Germinal center (tissue), 1 donor: ENCODE measurements around the gene OR2T12.
"Not testable (repeated sequence)": the region's sequence is repeated elsewhere in the genome, so short reads cannot be mapped to it uniquely, and the experiment has no call there.

Experiments
- DNase-seq: peaks from one replicate; pipeline ENCODE4 v3.0.0; 2012; ENCODE audit warnings: mixed read lengths, low spot score

OR2T12 gene, protein sequence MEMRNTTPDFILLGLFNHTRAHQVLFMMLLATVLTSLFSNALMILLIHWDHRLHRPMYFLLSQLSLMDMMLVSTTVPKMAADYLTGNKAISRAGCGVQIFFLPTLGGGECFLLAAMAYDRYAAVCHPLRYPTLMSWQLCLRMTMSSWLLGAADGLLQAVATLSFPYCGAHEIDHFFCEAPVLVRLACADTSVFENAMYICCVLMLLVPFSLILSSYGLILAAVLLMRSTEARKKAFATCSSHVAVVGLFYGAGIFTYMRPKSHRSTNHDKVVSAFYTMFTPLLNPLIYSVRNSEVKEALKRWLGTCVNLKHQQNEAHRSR

GRCh38 chr1:248303324-248303723 lies at the start of gene OR2T12:
Gene OR2T12 (minus strand): TSS chr1:248303424. CDS start chr1:248295578, 7,846 bp downstream.
- DNase-seq = no peak

- no peak for DNase-seq
These were observed 45.3 kb upstream of the OR2T12 start, which contains the start of gene OR14C36 for GRCh38 chr1:248348475-248348874. Gene OR14C36 (plus strand): TSS chr1:248348775. CDS start chr1:248348775, 0 bp downstream.

- DNase-seq = no peak
These were observed 40.2 kb upstream of the OR2T12 start for GRCh38 chr1:248343451-248343850.

DNA sequence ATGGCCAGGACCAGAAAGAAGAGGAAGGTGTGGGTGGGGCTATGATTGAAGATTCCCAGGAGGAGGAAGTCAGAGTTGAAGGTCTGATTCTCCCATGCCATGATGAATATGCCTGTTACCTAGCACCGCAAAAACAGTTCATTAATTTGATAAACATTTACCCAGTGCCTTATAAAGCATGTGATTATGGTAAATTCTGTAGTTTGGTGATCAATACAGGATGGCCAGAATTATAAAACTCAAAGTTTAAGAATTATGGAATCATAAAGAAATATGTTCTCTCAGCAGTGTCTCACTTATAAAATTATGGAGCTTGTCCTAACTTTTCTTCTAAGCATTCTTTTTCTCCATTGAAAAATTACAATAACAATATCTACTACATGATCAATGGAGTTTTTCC lies 21.2 kb upstream of the OR2T12 start, which contains the start of gene OR2M7:
OR2M7 (minus strand) TSS at position 101 of the 400 bp plus-strand sequence; CDS start at position 101, 0 bp downstream.
- no peak for DNase-seq

GRCh38 chr1:248316796-248317195 lies 13.6 kb upstream of the OR2T12 start:
- DNase-seq = no peak

- not testable (repeated sequence) for DNase-seq
These were observed 3.5 kb upstream of the OR2T12 start for GRCh38 chr1:248306740-248307139.

DNA sequence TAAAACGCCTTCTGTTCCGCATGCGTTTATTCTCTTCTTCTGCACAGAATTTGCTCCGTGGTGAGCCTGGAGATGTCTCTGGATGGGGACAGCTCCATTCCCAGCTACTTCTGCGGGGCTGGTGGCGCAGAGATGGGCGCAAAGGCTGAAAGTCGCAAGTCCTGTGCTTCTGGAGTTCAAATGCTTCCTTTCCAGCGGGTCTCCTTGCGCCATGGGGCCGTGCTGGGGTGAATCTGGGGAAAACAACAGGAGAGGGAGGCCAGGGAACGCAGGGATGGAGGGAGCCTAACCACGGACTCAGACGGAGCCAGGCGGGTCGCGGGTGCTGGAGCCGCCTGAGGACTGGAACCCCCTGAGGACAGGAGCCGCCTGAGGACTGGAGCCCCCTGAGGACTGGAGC lies 2.9 kb upstream of the OR2T12 start:
- no peak for DNase-seq

DNA sequence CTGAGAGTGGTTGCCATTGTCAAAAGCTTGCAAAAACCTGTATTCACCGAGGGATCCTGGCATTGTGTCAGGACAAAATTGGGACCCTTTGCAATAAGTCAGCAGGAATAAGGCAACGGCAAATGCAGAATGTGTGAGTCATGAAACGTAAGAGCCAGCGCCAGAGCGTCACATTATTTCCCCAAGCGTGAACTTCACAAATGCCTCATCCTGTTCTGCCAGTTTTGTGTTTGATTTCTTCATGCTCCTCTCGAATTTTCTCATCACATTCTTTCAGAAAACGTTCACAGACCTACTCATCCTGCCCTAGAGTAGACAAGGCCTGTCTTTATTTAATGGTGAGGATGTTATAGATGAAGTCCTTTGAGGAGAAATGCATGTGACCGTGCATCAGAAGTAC lies 2.4 kb upstream of the OR2T12 start:
- DNase-seq = not testable (repeated sequence)

DNA sequence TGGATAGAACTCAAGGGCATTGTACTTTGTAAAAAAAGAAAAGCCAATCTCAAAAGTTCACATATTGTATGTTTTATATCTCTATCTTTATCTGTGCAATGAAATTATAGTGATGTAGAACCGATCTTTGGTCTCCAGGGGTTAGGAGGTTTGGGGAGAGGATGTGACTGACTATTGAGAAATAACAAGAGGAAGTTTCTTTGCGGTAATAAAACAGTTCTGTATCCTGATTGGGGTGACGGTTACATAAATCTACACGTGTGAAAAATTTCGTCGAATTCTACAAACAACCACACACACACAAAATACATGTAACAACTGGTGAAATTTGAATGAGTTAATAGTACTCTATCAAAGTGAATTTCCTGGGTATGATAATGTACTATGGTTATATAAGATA lies 14.8 kb downstream of the OR2T12 start:
- DNase-seq = no peak

DNA sequence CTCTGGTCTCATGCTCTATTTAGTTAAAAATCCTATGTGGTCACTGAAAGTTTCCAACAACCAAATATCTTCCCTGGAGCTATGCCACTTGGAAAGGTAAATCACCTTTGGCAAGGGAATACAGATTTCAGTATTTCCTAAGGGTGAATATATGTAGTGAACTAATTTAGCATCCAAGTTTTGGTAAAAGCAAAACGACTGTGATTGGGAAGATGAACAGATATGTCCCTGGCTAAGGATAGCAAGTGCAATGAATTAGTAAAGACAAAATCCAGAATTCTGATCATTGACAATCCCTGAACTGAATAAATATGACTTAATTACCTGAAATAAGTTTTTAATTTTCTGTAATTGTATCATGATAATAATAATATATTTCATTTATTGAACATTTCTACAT lies 25.3 kb downstream of the OR2T12 start, which contains the start of gene OR2T33:
OR2T33 (minus strand) TSS at position 101 of the 400 bp plus-strand sequence. CDS start 4,162 bp downstream, outside the sequence.
- DNase-seq = no peak

DNA sequence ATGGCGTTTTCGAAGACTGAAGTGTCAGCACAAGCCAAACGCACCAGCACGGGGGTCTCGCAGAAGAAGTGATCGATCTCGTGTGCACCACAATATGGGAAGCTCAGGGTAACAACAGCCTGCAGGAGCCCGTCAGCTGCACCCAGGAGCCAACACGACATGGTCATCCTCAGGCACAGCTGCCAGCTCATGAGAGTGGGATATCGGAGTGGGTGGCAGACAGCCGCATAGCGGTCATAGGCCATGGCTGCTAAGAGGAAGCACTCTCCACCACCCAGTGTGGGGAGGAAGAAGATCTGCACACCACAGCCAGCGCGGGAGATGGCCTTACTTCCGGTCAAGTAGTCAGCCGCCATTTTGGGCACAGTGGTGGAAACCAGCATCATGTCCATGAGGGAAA lies 30.0 kb downstream of the OR2T12 start:
- not testable (repeated sequence) for DNase-seq

DNA sequence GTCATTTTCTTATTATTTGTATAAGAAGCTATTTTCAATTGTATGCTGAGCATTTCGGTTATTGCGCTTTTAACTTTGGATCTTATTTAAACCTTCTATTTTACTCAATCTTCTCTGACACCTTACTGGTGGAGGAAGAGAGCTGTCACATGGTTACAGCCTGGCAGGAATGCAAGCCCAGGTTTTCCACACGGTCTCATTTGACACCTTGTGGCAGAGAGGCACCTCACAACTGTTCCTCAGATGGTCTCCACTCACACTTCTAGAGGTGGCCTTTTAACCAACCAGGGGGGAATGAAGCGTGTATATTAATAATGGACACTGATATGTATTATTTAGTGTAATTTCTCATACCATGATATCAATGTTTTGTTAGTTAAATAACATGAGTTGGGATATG lies 35.0 kb downstream of the OR2T12 start:
- no peak for DNase-seq

GRCh38 chr1:248259309-248259708 lies 43.9 kb downstream of the OR2T12 start:
- not testable (repeated sequence) for DNase-seq

GRCh38 chr1:248243204-248243603 lies 60.0 kb downstream of the OR2T12 start:
- peak; percentile 38 for DNase-seq
